AML-193 (cell line): Measurements from ENCODE around the gene TRIP12.
A peak's percentile ranks its signal among the peaks of the same experiment; 100 is the strongest.
"Not testable (repeated sequence)": the region's sequence is repeated elsewhere in the genome, so short reads cannot be mapped to it uniquely, and the experiment has no call there.

Experiments
- DNase-seq, 2 experiments: peaks; one replicate each; lab custom pipeline; 2025; lab: John Stamatoyannopoulos, UW

The TRIP12 gene

GRCh38 chr2:229921892-229922448 lies at the start of gene TRIP12:
TSS of gene TRIP12 (minus strand) at chr2:229922009. CDS start at chr2:229880079, 41,930 bp downstream.
- DNase-seq = peak; percentile 85 to 92

DNA sequence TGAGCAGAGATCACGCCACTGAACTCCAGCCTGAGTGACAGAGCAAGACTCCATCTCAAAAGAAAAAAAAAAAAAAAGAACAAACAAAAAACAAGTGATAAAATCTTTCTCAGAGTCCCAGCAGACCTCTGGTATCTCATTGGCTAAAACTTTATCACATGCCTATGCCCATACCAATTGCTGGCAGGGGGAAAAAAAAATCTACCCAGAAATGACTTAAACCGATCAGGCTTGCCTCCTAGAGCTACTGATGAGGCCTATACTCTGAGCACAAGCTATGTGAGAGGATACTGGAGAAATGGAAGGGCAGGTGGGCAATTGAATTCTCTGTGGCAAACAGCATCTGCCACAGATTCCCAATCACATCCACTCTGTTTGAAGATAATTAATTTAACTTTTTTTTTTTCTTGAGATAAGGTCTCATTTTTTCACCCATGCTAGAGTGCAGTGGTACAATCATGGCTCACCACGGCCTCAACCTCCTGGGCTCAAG lies 49.5 kb upstream of the TRIP12 start:
- DNase-seq = no peak

DNA sequence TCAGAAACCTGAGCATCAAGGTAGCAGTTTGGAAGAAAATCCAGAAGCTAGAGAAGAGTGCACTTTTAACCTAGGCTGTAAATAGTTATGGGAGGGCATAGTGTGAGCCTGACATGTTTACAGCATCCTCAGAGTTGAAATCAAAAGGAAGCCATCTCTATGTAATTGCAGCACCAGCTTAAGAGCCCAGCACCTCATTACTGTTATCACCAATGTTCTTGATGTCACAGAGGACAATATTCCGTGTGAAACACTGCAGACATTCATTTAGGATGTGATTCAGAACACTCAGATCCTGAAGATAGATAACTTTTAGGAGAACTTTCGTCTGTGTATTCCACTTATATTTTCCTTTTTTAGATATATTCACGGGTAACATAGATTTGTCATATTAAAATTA lies 48.6 kb upstream of the TRIP12 start:
- no peak for DNase-seq

GRCh38 chr2:229969921-229970320 lies 48.1 kb upstream of the TRIP12 start:
- no peak for DNase-seq

DNA sequence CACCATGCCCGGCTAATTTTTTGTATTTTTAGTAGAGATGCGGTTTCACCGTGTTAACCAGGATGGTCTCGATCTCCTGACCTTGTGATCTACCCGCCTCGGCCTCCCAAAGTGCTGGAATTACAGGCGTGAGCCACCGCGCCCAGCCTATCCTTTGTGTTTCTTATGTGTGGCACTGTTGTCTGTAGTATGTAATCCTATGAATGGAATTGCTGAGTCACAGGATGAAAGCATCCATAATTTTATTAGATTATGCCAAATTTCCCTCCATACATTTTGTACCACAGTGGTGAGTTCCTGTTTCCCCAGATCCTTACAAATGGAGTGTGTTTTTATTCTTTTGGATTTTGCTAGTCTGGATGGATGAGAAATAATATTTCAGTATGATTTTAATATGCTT lies 41.8 kb upstream of the TRIP12 start:
- not testable (repeated sequence) for DNase-seq

DNA sequence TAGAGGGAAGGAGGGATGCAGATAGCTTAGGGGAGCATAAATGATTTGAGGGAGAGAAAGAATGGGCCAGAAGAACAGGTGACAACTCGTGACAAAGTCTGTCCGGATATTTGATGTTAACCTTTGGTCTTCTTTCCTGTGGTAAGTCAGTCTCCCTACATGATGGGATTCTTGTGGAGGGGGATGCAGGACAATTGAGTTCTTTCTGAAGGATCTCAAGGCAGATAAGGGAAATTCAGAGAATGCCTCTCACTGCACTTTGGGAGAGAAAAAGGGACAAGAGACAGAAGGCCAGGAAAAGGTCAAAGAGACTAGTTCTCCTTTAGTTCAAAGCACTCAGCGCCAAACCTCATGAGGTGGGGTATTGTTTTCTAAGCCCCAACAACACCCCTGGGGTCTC lies 34.7 kb upstream of the TRIP12 start:
- DNase-seq = no peak

DNA sequence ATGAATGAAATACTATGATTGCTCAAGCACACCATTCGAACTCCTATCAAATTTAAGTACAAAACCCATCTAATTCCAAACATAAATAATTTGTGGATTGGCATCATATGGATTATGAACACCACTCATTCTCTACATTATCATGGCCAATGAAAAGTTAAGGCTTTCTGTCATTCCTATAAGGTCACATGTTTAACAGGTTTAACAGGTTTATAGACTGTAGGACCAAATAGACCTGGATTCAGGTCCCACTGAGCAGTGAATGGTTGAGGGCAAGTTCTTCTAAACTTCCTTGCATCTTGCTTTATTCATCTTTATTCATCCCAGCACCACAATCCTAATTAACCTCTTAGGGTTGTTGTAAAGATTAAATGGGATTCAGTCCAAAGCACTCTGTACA lies 33.9 kb upstream of the TRIP12 start:
- no peak for DNase-seq

DNA sequence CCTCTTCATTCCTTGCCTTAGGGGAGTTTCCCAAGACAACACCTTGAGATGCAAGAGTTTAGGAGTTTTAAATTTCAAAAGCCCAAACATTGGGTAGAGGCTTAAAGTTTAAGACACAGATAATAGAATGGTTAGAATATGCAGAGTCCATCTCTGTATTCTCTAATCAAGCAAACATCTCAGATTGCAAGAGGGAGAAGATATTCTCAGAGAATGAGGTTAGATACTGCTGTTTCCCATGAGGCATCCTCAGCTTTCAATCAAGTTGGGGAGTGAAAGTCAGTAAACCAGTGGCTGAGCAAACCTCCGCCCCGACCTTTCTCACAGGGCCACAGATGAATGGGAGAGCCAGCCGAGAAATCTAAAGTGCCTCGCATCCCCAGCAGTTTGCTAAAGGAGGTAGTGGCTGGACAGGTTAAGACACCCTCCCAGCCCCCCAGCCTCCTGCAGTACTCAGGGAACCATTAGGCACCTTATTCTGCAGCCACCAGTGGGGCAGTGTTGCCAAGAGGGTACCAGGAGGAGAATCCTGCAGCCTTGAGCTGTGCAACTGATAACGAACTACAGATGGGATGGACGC lies 30.5 kb upstream of the TRIP12 start:
- DNase-seq = no peak

DNA sequence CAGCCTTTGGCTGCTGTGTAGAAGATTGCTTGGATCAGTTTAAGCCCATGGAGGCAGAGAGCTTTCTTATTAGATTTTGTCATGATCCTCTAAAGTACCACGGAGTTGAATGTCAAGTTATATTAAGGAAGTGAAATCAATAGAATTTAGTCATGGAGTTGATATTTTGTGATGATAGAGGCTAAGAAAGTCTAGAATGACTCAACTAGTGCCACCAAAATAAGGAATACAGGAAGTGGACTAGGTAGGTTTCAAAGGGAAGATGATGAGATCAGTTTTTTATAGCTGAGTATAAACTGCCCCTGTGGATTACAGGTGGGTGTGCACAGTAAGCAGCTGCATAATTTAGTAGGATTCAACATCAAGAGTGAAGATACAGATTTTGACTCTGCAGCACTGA lies 25.7 kb upstream of the TRIP12 start:
- DNase-seq = no peak

- DNase-seq = no peak
These were observed 24.2 kb upstream of the TRIP12 start for GRCh38 chr2:229945975-229946374.

GRCh38 chr2:229943770-229944449 lies 22.1 kb upstream of the TRIP12 start:
- no peak for DNase-seq

- DNase-seq = no peak
These were observed 21.4 kb upstream of the TRIP12 start for GRCh38 chr2:229943171-229943570.

DNA sequence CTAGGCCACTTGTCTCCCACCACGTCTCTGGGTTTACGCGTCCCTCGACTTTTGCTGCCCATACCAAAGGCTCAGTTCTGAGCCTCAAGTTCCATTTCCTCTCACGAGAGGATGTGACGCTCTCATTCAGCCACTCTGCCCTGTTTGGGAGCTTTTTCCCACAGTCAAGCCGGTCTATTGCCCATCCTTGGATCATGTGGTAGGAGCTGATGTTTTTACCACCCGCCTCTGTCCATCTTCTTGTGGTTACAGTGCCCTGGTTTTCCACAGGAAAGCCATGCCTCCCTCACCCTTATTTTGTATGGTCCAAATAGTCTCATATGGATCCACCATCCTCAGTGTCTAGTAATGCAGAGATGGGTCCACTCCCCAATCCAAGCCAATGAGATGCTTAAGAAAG lies 20.9 kb upstream of the TRIP12 start:
- no peak for DNase-seq

GRCh38 chr2:229937537-229937936 lies 15.7 kb upstream of the TRIP12 start:
- no peak for DNase-seq

DNA sequence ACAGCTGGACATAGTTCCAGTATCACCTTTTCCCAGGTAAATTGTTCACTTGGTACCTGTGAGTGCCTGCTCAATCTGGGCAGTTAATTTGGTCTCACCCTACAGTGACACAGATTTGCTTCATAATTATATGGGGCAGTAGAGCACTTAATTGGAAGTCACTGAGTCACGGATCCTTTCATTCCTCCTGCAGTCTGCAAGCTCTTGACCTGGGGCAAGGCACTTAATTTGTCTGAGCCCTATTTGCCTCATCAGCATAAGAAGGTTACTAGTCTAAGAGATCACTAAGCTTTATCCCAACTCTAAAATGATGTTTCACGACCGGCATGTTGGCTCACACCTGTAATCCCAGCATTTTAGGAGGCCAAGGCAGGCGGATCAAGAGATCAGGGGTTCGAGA lies 9.4 kb upstream of the TRIP12 start:
- no peak for DNase-seq

GRCh38 chr2:229930656-229931055 lies 8.8 kb upstream of the TRIP12 start:
- DNase-seq = no peak

GRCh38 chr2:229927817-229928321 lies 6.1 kb upstream of the TRIP12 start:
- no peak for DNase-seq

DNA sequence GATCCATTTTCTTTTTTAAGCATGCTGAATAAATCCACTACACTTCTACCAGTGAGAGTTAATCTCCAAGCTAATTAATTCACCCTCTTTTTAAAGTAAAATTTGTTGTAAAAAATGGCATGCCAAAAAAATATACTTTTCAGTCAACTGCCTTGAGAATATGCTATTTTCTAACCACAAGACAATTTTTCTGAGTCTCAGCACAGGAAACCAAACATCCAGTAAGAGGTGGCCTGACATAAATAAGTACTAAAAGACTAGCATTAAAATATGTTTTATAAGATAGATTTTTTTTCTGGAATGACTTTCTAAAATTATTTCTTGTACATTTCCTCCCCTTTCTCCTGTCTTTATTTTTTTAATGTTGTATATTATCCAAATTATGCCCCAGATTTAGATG lies 3.4 kb upstream of the TRIP12 start:
- no peak for DNase-seq

GRCh38 chr2:229924541-229924940 lies 2.7 kb upstream of the TRIP12 start:
- DNase-seq = not testable (repeated sequence)

DNA sequence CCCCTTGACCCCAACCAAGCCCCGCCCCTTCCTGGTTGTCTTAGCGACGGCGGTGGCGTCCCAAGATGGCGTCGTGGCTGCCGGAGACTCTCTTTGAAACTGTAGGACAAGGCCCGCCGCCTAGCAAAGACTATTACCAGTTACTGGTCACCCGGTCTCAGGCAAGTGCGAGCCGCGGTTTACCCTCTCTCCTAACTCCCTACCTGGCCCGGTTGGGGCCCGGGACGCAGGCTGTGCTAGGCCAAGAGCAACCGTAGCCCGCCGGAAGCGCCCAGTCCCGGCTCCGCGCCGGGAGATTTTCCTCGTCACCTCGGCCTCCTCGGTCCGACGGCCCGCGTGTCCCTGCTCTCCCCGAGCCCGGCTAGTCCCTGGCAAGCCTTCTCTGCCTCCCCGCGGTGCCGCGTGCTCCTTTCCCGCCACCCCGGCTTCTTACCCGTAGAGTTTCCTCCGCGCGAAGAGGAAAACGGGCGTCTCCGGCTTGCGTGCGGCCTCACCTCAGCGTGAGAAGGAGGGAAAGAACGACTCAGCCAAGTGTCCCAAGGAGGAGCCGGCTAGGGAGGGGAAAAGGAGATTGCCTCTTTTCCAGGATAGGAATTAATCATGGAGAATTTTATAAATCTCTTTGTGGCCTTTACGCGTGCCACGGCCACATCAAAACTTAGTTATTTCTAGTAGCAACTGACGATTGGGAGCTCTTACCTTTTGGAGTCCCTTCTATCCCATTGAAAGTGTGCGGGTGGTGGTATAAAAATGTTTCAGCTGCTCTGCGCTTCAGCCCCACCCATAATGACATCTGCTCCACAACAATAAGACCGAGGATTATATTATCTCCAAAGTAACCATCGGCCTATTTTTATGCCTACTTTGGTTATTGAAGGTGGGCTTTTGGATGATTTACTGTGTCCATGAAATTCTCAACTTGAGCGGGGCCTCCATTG lies 909 bp upstream of the TRIP12 start, which contains the start of gene FBXO36:
Gene FBXO36 (plus strand): TSS at position 55 of the 938 bp plus-strand sequence. CDS start 11 bp downstream, at position 66.
- DNase-seq = peak in 1 of 2 experiments; percentile 85

DNA sequence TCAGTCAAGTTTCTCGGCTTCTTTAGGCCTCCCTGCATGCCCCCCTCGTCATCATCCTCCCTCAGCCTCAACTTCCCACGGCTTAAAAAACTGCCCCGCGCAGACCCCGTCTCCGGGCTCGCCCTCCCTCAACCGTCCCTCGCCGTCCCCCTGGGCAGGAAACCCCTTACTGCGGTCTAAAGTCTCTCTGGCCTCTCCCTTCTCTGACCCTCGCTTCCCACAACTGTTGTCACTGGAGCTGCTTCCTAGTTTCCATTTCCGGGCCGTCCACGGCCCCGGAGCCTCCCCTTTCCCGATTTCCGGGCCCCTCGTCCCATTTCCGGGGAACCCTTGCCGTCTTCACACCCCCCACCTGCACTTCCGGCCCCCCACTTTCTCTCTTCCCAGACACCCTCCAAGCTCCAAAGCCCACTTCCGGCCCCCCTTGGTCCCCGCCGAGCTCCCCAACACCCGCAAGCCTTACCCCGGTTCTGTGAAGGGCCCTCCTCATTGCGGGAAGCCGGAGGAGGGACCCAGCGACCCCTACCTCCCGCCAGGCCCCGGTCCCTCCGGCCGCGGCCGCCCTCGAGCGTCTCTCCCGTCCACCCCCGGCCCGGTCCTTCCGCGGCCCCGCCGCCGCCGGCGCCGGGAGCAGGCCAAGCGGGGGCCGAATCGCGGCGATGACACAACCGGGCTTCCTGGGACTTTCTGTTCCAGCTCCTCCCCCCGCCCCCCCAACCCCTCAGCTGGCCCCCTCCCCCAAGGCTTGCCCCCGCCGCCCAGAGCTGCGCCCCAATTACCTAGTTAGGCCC lies 513 bp downstream of the TRIP12 start:
- DNase-seq = peak; percentile 51 to 54
